GM23338 (cell line): ENCODE measurements around the gene NUBPL. TPM values are rescaled to one million over a fixed set of nuclear protein-coding genes. Genes with fewer than 3 reads are reported as not detected.

Experiments
- ATAC-seq: fragments of 200-7000 bp; cut with Tn5 transposase; 3 replicates; pipeline ENCODE4 v1.9.1; 2020
- DNase-seq: peaks from one replicate; pipeline ENCODE4 v3.0.0-alpha.2; 2015; ENCODE audit warnings: low spot score
- H2AFZ ChIP-seq: fragments of 200-600 bp; sonication (generic); 2 replicates; pipeline ENCODE4 v1.8.0; 2016; ENCODE audit warnings: antibody characterized with exemption, mild to moderate bottlenecking, moderate library complexity
- H3F3A ChIP-seq: fragments of 200-600 bp; sonication (generic); replicated peaks from 2 replicates; pipeline ENCODE4 v1.8.0; 2017; ENCODE audit warnings: antibody characterized with exemption, mixed run types, low read depth
- H3K27ac ChIP-seq: fragments of 200-600 bp; sonication (generic); 2 replicates; pipeline ENCODE4 v1.6.1; 2016; ENCODE audit warnings: low read depth
- H3K27me3 ChIP-seq: fragments of 200-600 bp; sonication (generic); 2 replicates; pipeline ENCODE4 v1.8.0; 2016; ENCODE audit warnings: mild to moderate bottlenecking, mixed run types, moderate library complexity; ENCODE audit not compliant: insufficient read depth
- H3K36me3 ChIP-seq: fragments of 200-600 bp; sonication (generic); 2 replicates; pipeline ENCODE4 v1.8.0; 2016; ENCODE audit warnings: mild to moderate bottlenecking; ENCODE audit not compliant: insufficient read depth
- H3K4me1 ChIP-seq: fragments of 200-600 bp; sonication (generic); 2 replicates; pipeline ENCODE4 v1.8.0; 2016; ENCODE audit warnings: mild to moderate bottlenecking, moderate library complexity; ENCODE audit not compliant: insufficient read depth
- H3K4me2 ChIP-seq: fragments of 200-600 bp; sonication (generic); 2 replicates; pipeline ENCODE4 v1.7.1; 2017; ENCODE audit warnings: mixed run types
- H3K4me3 ChIP-seq: fragments of 200-600 bp; sonication (generic); 2 replicates; pipeline ENCODE4 v1.6.1; 2016; ENCODE audit warnings: mixed run types
- H3K79me2 ChIP-seq: fragments of 200-600 bp; sonication (generic); replicated peaks from 2 replicates; pipeline ENCODE4 v1.8.0; 2017; ENCODE audit warnings: mild to moderate bottlenecking; ENCODE audit not compliant: insufficient read depth
- H3K9me2 ChIP-seq: fragments of 200-600 bp; sonication (generic); 2 replicates; pipeline ENCODE4 v1.8.0; 2017; ENCODE audit not compliant: insufficient read depth
- H4K20me1 ChIP-seq: fragments of 200-600 bp; sonication (generic); replicated peaks from 2 replicates; pipeline ENCODE4 v1.8.0; 2017; ENCODE audit warnings: mild to moderate bottlenecking; ENCODE audit not compliant: insufficient read depth
- H3K27ac Mint-ChIP-seq: 2 replicates; pipeline ENCODE4 v1.8.0; 2020; ENCODE audit warnings: inconsistent platforms, mild to moderate bottlenecking, moderate library complexity, mixed read lengths
- H3K27me3 Mint-ChIP-seq: 3 replicates; pipeline ENCODE4 v1.8.0; 2022; ENCODE audit warnings: low read depth, mild to moderate bottlenecking, moderate library complexity, mixed read lengths, inconsistent platforms; ENCODE audit not compliant: insufficient read depth, poor library complexity
- H3K36me3 Mint-ChIP-seq: 3 replicates; pipeline ENCODE4 v1.8.0; 2021; ENCODE audit warnings: low read depth, mild to moderate bottlenecking, inconsistent platforms, moderate library complexity, mixed read lengths
- H3K4me1 Mint-ChIP-seq: 3 replicates; pipeline ENCODE4 v1.8.0; 2020; ENCODE audit warnings: mild to moderate bottlenecking, inconsistent platforms, mixed read lengths
- H3K4me3 Mint-ChIP-seq: 3 replicates; pipeline ENCODE4 v1.8.0; 2021; ENCODE audit warnings: moderate library complexity, mild to moderate bottlenecking, inconsistent platforms, mixed read lengths
- H3K9me3 Mint-ChIP-seq: 3 replicates; pipeline ENCODE4 v1.8.0; 2020; ENCODE audit warnings: moderate library complexity, mild to moderate bottlenecking, inconsistent platforms, mixed read lengths
- CREB1 ChIP-seq: fragments of 250-450 bp; sonication (Bioruptor Pico); IDR thresholded peaks from 2 replicates; pipeline ENCODE4 v1.5.0; 2020; ENCODE audit warnings: low read depth, mild to moderate bottlenecking, moderate library complexity
- CTCF ChIP-seq, 2 experiments: fragments of 200-600 bp in 1 of 2; sonication (generic) in 1 of 2; conservative IDR thresholded peaks; 2 replicates each; pipeline versions ENCODE4 v1.5.1 to v1.6.1; 2016 to 2017; ENCODE audit warnings: antibody characterized with exemption in 2 of 2, low read depth in 2 of 2, mild to moderate bottlenecking in 2 of 2, moderate library complexity in 1 of 2
- EZH2 ChIP-seq: fragments of 200-600 bp; sonication (generic); IDR thresholded peaks from one replicate; pipeline ENCODE4 v1.8.0; 2017; ENCODE audit warnings: antibody characterized with exemption, mild to moderate bottlenecking, low read depth; ENCODE audit not compliant: unreplicated experiment
- EZH2phosphoT487 ChIP-seq: fragments of 200-600 bp; sonication (generic); IDR thresholded peaks from one replicate; pipeline ENCODE4 v1.8.1; 2018; ENCODE audit warnings: antibody characterized with exemption; ENCODE audit not compliant: unreplicated experiment
- JUNB ChIP-seq: IDR thresholded peaks from one replicate; pipeline ENCODE4 v1.6.1; 2016; ENCODE audit warnings: antibody characterized with exemption; ENCODE audit not compliant: unreplicated experiment
- NANOG ChIP-seq: IDR thresholded peaks from 2 replicates; pipeline ENCODE4 v1.6.1; 2016; ENCODE audit warnings: antibody characterized with exemption, borderline replicate concordance
- POLR2AphosphoS5 ChIP-seq: IDR thresholded peaks from 2 replicates; pipeline ENCODE4 v1.6.1; 2016; ENCODE audit warnings: antibody characterized with exemption, low read depth
- STAT1 ChIP-seq: IDR thresholded peaks from one replicate; pipeline ENCODE4 v1.6.1; 2016; ENCODE audit warnings: antibody characterized with exemption; ENCODE audit not compliant: unreplicated experiment
- ZNF114 ChIP-seq: fragments of 250-450 bp; sonication (Bioruptor Pico); IDR thresholded peaks from 2 replicates; pipeline ENCODE4 v1.5.0; 2020; ENCODE audit warnings: mild to moderate bottlenecking, moderate library complexity
- ZNF331 ChIP-seq: fragments of 250-450 bp; sonication (Bioruptor Pico); IDR thresholded peaks from 2 replicates; pipeline ENCODE4 v1.5.0; 2020; ENCODE audit warnings: low read depth, mild to moderate bottlenecking, moderate library complexity
- ZNF462 ChIP-seq: fragments of 250-450 bp; sonication (Bioruptor Pico); IDR thresholded peaks from 2 replicates; pipeline ENCODE4 v1.5.0; 2020; ENCODE audit warnings: mild to moderate bottlenecking, moderate library complexity
- polyA plus RNA-seq: library from polyadenylated mRNA; unstranded; fragments of >200 nt; fragmentation: Nextera tagmentation; extraction: Ambion mirVana; gene quantifications from 2 replicates; pipeline ENCODE4 v1.2.1, GENCODE V29; 2016
- total RNA-seq: library from RNA; depleted of rRNA; stranded (reverse); fragments of >200 nt; shearing (Covaris generic); gene quantifications from 2 replicates; pipeline ENCODE4 v1.2.3, GENCODE V29; 2014
- TF ChIP-seq, protein P1 (sequence below): IDR thresholded peaks from one replicate; pipeline ENCODE4 v1.6.1; 2018; ENCODE audit warnings: antibody characterized with exemption; ENCODE audit not compliant: unreplicated experiment
- TF ChIP-seq, protein P2 (sequence below): IDR thresholded peaks from 2 replicates; pipeline ENCODE4 v1.6.1; 2016; ENCODE audit warnings: antibody characterized with exemption

Gene NUBPL
- total and polyA plus RNA-seq, 2 experiments from 2014 or later = 6.1 to 20.7 TPM

DNA sequence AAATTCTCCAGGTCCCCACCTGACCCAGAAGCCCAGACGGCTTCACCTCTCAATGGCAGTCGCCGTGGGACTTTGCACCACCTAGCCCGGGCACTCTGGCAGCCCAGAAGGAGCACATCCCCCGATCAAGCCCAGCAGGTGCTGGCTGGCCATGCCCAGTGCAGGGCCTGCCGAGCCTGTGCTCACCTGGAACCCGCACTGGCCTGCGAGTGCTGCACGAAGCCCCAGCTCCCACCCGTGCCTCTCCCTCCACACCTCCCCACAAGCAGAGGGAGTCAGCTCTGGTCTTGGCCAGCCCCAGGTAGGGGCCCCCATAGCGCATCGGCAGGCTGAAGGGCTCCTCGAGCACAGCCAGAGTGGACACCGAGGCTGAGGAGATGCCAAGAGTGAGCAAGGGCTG lies 144.5 kb downstream of the NUBPL start:
- peaks cover 73% of the 10 kb centered on the region for H3K36me3 Mint-ChIP-seq
- TF ChIP-seq NANOG (no peak), STAT1 (no peak), ZNF462 (CRISPR knock-in tag) (no peak), ZNF331 (no peak), JUNB (no peak), CTCF (conservative IDR thresholded peaks at IDR 0.05; ENCODE audit: low read depth in 2 of 2) (no peak), EZH2phosphoT487 (no peak), CREB1 (CRISPR knock-in tag) (no peak), EZH2 (no peak), ZNF114 (CRISPR knock-in tag) (no peak), POLR2AphosphoS5 (no peak)
- TF ChIP-seq, protein P1, sequence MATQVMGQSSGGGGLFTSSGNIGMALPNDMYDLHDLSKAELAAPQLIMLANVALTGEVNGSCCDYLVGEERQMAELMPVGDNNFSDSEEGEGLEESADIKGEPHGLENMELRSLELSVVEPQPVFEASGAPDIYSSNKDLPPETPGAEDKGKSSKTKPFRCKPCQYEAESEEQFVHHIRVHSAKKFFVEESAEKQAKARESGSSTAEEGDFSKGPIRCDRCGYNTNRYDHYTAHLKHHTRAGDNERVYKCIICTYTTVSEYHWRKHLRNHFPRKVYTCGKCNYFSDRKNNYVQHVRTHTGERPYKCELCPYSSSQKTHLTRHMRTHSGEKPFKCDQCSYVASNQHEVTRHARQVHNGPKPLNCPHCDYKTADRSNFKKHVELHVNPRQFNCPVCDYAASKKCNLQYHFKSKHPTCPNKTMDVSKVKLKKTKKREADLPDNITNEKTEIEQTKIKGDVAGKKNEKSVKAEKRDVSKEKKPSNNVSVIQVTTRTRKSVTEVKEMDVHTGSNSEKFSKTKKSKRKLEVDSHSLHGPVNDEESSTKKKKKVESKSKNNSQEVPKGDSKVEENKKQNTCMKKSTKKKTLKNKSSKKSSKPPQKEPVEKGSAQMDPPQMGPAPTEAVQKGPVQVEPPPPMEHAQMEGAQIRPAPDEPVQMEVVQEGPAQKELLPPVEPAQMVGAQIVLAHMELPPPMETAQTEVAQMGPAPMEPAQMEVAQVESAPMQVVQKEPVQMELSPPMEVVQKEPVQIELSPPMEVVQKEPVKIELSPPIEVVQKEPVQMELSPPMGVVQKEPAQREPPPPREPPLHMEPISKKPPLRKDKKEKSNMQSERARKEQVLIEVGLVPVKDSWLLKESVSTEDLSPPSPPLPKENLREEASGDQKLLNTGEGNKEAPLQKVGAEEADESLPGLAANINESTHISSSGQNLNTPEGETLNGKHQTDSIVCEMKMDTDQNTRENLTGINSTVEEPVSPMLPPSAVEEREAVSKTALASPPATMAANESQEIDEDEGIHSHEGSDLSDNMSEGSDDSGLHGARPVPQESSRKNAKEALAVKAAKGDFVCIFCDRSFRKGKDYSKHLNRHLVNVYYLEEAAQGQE = no peak
- TF ChIP-seq, protein P2, sequence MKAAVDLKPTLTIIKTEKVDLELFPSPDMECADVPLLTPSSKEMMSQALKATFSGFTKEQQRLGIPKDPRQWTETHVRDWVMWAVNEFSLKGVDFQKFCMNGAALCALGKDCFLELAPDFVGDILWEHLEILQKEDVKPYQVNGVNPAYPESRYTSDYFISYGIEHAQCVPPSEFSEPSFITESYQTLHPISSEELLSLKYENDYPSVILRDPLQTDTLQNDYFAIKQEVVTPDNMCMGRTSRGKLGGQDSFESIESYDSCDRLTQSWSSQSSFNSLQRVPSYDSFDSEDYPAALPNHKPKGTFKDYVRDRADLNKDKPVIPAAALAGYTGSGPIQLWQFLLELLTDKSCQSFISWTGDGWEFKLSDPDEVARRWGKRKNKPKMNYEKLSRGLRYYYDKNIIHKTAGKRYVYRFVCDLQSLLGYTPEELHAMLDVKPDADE = no peak
- H3K4me3 ChIP-seq = no peak overlapping the region

More for the DNA sequence above, 144.5 kb downstream of the NUBPL start:
- Histone ChIP-seq H3K27me3 (no peaks in the 10 kb centered on the region), H3K4me2 (no peak overlapping the region), H4K20me1 (no peaks in the 10 kb centered on the region), H2AFZ (no peak overlapping the region), H3K36me3 (peaks cover 6% of the 10 kb centered on the region; the same call in 1 of the 2 replicates), H3K27ac (no peak overlapping the region), H3K4me1 (no peaks in the 10 kb centered on the region), H3K9me2 (no peaks in the 10 kb centered on the region), H3F3A (no peaks in the 10 kb centered on the region), H3K79me2 (no peaks in the 10 kb centered on the region)
- no peak for ATAC-seq
- no peak overlapping the region for H3K27ac Mint-ChIP-seq
- no peak for DNase-seq
- no peak overlapping the region for H3K4me3 Mint-ChIP-seq
- no peaks in the 10 kb centered on the region for H3K27me3 Mint-ChIP-seq
- H3K4me1 Mint-ChIP-seq = peaks cover 9% of the 10 kb centered on the region
- H3K9me3 Mint-ChIP-seq = peaks cover 59% of the 10 kb centered on the region
